HCT116 (cell line): ENCODE measurements around the gene DNM1L.

Experiments
- EZH2 ChIP-seq: fragments of 200-600 bp; sonication (generic); IDR thresholded peaks from 2 replicates; pipeline ENCODE4 v1.6.1; 2017; ENCODE audit warnings: antibody characterized with exemption, mixed run types
- POLR2AphosphoS5 ChIP-seq: IDR thresholded peaks from 2 replicates; pipeline ENCODE4 v1.6.1; 2011; ENCODE audit warnings: mild to moderate bottlenecking, low read depth, low read length, moderate library complexity
- RAD21 ChIP-seq: IDR thresholded peaks from 2 replicates; pipeline ENCODE4 v1.6.1; 2012; ENCODE audit warnings: low read depth, mild to moderate bottlenecking
- TF ChIP-seq, protein P1 (sequence below): IDR thresholded peaks from 2 replicates; pipeline ENCODE4 v1.6.1; 2012
- TF ChIP-seq, protein P2 (sequence below), 3 experiments: fragments of 200-600 bp in 1 of 3; sonication (generic) in 1 of 3; IDR thresholded peaks in 2 of 3; conservative IDR thresholded peaks in 1 of 3; 2 replicates each; pipeline ENCODE4 v1.5.1; 2012 to 2017; ENCODE audit warnings: low read depth in 2 of 3, low read length in 2 of 3, antibody characterized with exemption in 1 of 3, borderline replicate concordance in 1 of 3, control low read depth in 1 of 3, mild to moderate bottlenecking in 1 of 3, mixed read lengths in 1 of 3, mixed run types in 1 of 3, moderate library complexity in 1 of 3; ENCODE audit not compliant: insufficient read depth in 1 of 3

DNA sequence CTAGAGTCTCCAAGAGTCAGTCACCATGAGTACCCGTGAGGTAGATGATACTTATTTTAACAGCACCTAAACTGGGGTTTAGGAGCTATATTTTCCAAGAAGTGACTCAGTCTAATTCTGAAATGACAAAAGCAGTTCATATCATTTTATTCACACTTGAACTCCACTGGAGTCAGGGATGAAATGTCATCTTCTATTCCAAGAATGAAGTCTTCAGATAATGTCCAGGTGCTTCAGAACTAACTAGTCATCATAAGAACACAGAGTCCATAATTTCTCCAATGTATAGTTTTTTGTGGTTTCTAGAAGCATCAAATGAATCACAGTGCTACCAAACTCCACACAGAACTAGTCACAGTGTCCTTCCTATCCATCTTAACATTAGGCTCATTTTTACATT is 13.3 kb downstream of the DNM1L start:
- no peak for TF ChIP-seq POLR2AphosphoS5
- TF ChIP-seq RAD21: no peak
- TF ChIP-seq, protein P1, sequence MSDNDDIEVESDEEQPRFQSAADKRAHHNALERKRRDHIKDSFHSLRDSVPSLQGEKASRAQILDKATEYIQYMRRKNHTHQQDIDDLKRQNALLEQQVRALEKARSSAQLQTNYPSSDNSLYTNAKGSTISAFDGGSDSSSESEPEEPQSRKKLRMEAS: no peak
- TF ChIP-seq EZH2: no peak
- TF ChIP-seq, protein P2, sequence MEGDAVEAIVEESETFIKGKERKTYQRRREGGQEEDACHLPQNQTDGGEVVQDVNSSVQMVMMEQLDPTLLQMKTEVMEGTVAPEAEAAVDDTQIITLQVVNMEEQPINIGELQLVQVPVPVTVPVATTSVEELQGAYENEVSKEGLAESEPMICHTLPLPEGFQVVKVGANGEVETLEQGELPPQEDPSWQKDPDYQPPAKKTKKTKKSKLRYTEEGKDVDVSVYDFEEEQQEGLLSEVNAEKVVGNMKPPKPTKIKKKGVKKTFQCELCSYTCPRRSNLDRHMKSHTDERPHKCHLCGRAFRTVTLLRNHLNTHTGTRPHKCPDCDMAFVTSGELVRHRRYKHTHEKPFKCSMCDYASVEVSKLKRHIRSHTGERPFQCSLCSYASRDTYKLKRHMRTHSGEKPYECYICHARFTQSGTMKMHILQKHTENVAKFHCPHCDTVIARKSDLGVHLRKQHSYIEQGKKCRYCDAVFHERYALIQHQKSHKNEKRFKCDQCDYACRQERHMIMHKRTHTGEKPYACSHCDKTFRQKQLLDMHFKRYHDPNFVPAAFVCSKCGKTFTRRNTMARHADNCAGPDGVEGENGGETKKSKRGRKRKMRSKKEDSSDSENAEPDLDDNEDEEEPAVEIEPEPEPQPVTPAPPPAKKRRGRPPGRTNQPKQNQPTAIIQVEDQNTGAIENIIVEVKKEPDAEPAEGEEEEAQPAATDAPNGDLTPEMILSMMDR (IDR thresholded peaks at IDR 0.05 in 2 of 3, conservative IDR thresholded peaks at IDR 0.05 in 1 of 3; ENCODE audit: borderline replicate concordance in 1 of 3, insufficient read depth in 1 of 3, low read depth in 2 of 3, low read length in 2 of 3): no peak
